ENCODE data around the gene MYADML2. TPM values are rescaled to one million over a fixed set of nuclear protein-coding genes. Genes with fewer than 3 reads are reported as not detected.

Gene MYADML2
- total and polyA plus RNA-seq, 8 donors = not detected

DNA sequence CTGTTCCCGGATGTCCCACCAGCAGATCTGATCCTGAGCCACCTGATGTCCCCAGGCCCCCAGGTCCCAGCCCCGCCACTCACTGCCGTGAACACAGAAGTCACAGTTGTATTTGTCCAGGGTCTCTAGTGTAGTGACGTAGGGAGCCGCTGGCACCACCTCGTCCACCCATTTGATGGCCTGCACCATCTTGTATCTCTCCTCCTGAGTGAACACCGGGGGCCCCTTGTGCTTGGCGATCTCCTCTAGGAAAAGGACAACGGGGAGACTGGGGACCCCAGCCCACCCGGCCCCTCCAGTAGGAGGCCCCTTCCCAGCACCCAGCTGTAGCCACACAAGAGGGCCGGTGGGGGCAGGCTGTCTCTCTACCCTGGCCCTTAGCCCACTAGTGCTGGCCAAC, 38.2 kb downstream of the MYADML2 start:
- Histone ChIP-seq H3K27ac (no peak overlapping the region), H3K4me3 (no peak overlapping the region), H3K9me3 (no peaks in the 10 kb centered on the region), H3K27me3 (no peaks in the 10 kb centered on the region), H3K4me1 (peaks cover 8 to 46% (median 33%) of the 10 kb centered on the region in 4 donors), H3K36me3 (peaks cover 55 to 77% (median 75%) of the 10 kb centered on the region in 4 donors)
- DNase-seq = no peak
- no peak for TF ChIP-seq EP300 (IDR thresholded peaks at IDR 0.05)
- TF ChIP-seq, protein P1, sequence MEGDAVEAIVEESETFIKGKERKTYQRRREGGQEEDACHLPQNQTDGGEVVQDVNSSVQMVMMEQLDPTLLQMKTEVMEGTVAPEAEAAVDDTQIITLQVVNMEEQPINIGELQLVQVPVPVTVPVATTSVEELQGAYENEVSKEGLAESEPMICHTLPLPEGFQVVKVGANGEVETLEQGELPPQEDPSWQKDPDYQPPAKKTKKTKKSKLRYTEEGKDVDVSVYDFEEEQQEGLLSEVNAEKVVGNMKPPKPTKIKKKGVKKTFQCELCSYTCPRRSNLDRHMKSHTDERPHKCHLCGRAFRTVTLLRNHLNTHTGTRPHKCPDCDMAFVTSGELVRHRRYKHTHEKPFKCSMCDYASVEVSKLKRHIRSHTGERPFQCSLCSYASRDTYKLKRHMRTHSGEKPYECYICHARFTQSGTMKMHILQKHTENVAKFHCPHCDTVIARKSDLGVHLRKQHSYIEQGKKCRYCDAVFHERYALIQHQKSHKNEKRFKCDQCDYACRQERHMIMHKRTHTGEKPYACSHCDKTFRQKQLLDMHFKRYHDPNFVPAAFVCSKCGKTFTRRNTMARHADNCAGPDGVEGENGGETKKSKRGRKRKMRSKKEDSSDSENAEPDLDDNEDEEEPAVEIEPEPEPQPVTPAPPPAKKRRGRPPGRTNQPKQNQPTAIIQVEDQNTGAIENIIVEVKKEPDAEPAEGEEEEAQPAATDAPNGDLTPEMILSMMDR (IDR thresholded peaks at IDR 0.05) = no peak
- TF ChIP-seq POLR2AphosphoS5 (IDR thresholded peaks at IDR 0.05) = no peak
- TF ChIP-seq POLR2A (IDR thresholded peaks at IDR 0.05) = no peak
- intact Hi-C loops (cut with DNase I; ENCODE audit: low total_unique reads) = no loop called here
- 93 to 98% (median 95%) methylated on average over 5 to 11 of the region's 11 CpGs for whole genome bisulfite sequencing, 5 donors

DNA sequence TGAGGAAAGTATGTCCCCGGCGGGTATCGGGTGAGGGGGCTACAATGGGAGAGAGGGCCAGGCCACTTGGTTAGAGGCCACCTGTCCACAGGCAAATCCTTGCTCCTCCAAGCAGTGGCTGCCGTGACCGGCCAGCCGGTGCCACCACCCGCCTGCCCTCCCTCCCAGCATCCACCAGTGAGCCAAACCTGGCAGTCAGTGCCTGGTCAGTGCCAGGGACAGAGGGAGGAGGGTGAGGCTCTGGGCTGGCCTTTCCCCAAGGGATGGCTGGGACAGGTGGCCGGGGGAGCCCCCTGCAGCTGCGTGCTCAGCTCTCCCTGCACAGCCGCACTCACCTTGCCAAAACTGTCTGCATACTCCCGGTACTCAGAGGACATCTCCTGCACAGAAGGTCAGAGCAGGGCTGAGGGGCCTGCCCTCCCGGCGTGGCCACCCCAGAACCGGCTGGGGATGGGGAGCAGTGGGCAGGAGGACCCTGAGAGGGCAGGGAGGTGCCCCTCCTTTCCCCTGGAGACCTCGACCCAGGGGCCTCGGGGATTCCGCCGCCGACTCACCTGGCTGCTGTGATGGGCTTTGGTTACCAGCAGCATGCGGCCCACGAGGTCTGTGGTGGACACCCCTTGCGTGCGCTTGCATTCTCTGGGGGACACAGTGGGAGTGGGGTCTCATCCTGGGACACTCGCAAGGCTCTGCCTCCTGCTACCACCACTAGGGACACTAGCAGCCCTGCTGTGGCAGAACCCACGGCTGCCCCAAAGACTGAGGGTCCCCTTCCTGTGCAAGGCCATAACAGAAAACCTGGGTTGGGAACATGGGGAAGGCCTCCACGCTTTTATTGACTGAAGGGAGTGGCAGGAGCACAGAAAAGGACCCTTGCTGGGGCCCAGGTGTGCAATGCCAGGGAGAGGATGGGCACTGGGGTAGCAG, 39.6 kb downstream of the MYADML2 start:
- TF ChIP-seq, protein P1 (IDR thresholded peaks at IDR 0.05) = no peak
- TF ChIP-seq POLR2A (IDR thresholded peaks at IDR 0.05) (no peak), POLR2AphosphoS5 (IDR thresholded peaks at IDR 0.05) (no peak)
- H3K27ac ChIP-seq = no peak overlapping the region
- intact Hi-C loops (cut with DNase I; ENCODE audit: low total_unique reads) = no loop called here
- WGBS, 5 donors = 91 to 95% (median 93%) methylated on average over 20 to 26 of the region's 26 CpGs
- peaks cover 0 to 10% (median 5%) of the 10 kb centered on the region in 3 donors for H3K27me3 ChIP-seq
- DNase-seq = no peak
- no peaks in the 10 kb centered on the region for H3K9me3 ChIP-seq
- H3K4me1 ChIP-seq = peaks cover 11 to 50% (median 37%) of the 10 kb centered on the region in 4 donors
- H3K36me3 ChIP-seq = peaks cover 42 to 71% (median 63%) of the 10 kb centered on the region in 4 donors
- no peak overlapping the region for H3K4me3 ChIP-seq

DNA sequence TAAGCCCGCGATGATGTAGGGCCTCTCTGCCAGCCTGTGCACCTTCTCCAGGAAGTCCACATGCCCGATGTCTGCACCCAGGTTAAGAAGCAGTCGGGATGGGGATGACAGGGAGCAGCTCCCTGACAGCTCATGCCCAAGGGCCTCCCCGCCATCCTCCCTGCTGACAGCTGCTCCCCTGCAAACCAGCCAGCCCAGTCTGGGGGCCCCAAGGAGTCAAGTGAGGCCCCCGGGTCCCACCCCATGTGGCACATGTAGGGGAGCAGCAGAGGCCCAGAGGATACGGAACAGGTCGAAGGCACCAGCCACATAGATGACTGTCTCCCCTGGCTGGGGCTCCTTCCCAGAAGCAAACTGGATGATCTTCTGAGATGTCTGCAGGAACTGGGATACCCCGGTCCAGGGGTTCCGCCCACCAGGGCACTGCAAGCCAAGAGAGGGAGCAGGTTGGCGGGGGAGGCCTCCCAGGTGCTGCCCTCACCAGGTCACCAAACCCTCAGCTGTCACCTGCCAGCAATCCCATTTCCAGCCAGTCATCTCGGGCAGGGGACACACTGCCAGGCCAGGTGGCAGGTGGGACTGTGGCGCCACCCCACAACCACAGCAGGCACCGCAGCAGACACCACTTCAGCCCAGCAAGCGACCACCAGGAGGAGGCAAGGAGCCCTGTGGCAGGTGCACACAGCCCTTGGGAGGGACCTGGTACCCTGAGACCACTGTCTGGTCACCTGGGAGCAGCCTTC, 40.4 kb downstream of the MYADML2 start:
- DNase-seq = no peak
- peaks cover 19 to 50% (median 37%) of the 10 kb centered on the region in 4 donors for H3K4me1 ChIP-seq
- H3K27me3 ChIP-seq = peaks cover 0 to 18% (median 13%) of the 10 kb centered on the region in 3 donors
- intact Hi-C loops (cut with DNase I; ENCODE audit: low total_unique reads) = no loop called here
- 83 to 94% (median 91%) methylated on average over 7 to 15 of the region's 15 CpGs for WGBS, 5 donors
- TF ChIP-seq, protein P1 (IDR thresholded peaks at IDR 0.05) = no peak
- TF ChIP-seq EP300 (IDR thresholded peaks at IDR 0.05) (no peak), POLR2AphosphoS5 (IDR thresholded peaks at IDR 0.05) (no peak), POLR2A (IDR thresholded peaks at IDR 0.05) (no peak)
- H3K27ac ChIP-seq = no peak overlapping the region
- H3K36me3 ChIP-seq = peaks cover 39 to 64% (median 56%) of the 10 kb centered on the region in 4 donors
- no peak overlapping the region for H3K4me3 ChIP-seq
- H3K9me3 ChIP-seq = no peaks in the 10 kb centered on the region

DNA sequence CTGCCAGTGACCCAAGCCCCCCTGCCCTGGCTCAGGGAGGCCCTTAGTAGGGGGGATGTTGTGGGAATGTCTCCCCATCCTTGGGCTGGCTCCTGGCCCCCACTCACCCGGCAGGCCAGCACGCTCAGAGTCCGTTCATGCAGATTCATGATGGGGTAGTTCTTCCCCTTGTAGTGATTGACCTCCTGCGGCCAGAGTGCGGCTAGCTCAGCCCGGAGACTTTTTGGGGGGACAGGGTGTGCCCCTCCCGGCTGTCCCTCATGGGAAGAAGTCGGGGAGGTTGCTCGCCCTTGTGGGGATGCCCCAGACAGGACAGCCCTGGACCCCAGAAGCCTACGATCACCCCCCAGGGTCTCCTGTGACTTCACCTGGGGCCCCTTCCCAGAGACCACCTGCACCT, 41.0 kb downstream of the MYADML2 start:
- Histone ChIP-seq H3K4me3 (no peak overlapping the region), H3K27me3 (peaks cover 0 to 24% (median 17%) of the 10 kb centered on the region in 3 donors), H3K27ac (no peak overlapping the region), H3K4me1 (peaks cover 20 to 52% (median 39%) of the 10 kb centered on the region in 4 donors), H3K36me3 (peaks cover 39 to 64% (median 56%) of the 10 kb centered on the region in 4 donors), H3K9me3 (no peaks in the 10 kb centered on the region)
- WGBS, 5 donors = 94 to 97% (median 96%) methylated on average over 6 to 10 of the region's 10 CpGs; no CpG with 5 or more reads in 1 of the 5 donors
- no peak for DNase-seq
- intact Hi-C loops (cut with DNase I; ENCODE audit: low total_unique reads) = no loop called here
- TF ChIP-seq POLR2AphosphoS5 (IDR thresholded peaks at IDR 0.05) (no peak), EP300 (IDR thresholded peaks at IDR 0.05) (no peak), POLR2A (IDR thresholded peaks at IDR 0.05) (no peak)
- TF ChIP-seq, protein P1 (IDR thresholded peaks at IDR 0.05) = no peak
